LNCAP (cell line): ENCODE measurements around the gene CNKSR2.

Experiments used
- TF ChIP-seq, protein P1 (sequence below): fragments of 450-650 bp; IDR thresholded peaks from 2 replicates; pipeline ENCODE4 v1.5.1; 2017; ENCODE audit warnings: mild to moderate bottlenecking

Gene CNKSR2

DNA sequence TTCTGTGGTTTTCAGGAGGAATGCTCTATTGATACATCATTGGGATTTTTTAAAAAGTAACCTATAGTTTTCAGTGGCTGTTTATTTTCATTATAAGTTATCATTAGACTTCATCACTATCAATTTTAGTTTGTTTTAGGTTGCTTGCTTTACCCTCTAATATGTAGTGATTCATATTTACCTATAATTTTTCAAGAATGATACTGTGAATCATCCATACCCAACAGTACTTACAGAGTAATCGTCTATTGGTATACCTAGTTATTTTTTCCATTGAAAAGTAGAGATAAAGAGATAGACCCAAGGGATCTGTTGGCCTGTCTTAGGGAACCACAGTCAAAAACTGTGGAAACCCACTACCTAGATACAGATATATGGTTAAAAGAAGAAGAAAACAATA lies 200.6 kb downstream of the CNKSR2 start:
- TF ChIP-seq, protein P1, sequence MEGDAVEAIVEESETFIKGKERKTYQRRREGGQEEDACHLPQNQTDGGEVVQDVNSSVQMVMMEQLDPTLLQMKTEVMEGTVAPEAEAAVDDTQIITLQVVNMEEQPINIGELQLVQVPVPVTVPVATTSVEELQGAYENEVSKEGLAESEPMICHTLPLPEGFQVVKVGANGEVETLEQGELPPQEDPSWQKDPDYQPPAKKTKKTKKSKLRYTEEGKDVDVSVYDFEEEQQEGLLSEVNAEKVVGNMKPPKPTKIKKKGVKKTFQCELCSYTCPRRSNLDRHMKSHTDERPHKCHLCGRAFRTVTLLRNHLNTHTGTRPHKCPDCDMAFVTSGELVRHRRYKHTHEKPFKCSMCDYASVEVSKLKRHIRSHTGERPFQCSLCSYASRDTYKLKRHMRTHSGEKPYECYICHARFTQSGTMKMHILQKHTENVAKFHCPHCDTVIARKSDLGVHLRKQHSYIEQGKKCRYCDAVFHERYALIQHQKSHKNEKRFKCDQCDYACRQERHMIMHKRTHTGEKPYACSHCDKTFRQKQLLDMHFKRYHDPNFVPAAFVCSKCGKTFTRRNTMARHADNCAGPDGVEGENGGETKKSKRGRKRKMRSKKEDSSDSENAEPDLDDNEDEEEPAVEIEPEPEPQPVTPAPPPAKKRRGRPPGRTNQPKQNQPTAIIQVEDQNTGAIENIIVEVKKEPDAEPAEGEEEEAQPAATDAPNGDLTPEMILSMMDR: no peak

DNA sequence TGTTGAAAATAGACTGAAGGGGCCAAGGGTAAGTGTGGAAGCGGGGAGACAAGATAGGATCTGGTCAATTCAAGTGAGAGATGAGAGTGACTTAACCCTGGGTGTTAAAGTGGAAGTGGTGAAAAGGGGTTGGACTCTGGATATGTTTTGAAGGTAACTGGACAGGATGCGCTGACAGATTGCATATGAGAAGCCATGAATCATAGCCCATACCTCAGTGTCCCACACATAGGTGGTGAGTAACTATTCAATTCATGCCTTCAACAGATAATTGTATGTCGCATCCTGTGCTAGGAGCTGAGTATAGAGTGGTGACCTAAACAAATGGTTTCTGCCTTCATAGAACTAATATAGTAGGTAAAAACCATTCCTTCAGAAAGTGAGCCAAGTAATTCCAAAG lies 207.3 kb downstream of the CNKSR2 start:
- TF ChIP-seq, protein P1: no peak

DNA sequence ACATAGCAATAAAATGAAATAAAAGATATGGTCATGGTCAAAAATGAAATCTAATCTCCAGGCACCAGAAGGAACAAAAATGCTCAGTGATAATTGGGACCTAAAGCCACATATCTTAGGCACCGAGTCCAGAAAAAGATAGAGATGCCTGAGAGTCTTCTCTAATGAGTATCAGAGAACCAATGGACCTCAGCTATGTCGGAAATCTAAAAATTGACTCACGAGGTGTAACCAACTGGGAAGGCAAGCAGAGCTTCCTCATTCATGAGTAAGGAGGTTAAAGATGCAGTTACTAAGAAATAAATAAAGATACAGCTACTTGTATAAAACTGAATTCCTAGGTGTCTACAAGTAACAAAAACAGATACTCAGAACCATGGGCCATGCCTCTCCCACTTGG lies 211.8 kb downstream of the CNKSR2 start:
- TF ChIP-seq, protein P1: no peak

DNA sequence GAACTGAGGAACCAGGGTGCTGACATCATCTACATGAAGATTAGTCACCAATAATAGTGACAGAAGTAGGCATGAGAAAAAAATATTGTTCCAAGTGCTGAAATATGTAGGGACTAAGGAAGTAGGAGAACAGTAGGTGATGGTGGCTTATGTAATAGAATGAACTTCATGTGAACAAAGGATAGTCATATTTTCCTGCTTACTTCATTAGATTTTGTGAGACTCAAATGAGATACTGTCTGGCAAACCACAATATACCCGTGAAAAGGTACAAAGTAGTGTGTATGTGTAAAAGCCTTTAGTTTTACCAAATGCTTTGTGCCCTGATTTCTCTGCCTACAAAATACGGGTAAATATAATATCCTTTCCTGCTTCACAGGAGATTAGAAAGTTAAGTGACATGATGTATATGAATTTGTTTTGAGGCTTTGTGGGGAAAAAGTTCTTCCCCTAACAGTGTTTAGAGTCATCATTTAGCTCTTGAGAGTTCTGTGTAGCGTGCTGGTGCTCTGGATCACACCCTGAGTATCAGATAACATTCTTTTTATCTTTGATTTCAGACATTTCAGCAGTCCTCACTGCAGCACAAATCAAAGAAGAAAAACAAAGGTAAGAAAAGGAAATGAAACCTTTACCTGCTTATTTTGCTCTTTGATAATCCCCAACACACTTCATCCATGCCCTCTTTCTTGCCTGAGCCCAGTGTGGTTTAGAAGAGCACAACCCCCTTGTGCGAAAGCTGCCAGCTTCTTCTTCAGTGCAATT lies 216.0 kb downstream of the CNKSR2 start:
- TF ChIP-seq, protein P1: no peak

DNA sequence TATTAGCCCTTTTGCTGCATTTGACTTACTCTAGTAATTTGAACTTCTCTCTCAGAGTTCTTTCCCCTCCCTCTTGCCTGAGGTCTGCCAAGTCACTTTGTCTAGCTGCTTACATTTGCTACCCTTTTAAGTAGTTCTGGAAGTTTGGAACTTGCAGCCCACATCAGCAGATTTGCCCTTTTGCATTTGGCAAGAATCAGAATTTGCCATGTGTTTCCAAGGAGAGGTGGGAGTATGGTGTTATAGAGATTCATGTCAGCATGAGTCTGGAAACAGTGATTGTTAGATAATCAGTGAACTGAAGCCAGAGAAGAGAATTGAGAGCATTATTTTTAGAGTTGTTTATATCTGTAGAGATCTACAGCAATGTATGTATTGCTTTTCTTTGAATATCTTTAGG lies 231.8 kb downstream of the CNKSR2 start:
- TF ChIP-seq, protein P1: no peak

DNA sequence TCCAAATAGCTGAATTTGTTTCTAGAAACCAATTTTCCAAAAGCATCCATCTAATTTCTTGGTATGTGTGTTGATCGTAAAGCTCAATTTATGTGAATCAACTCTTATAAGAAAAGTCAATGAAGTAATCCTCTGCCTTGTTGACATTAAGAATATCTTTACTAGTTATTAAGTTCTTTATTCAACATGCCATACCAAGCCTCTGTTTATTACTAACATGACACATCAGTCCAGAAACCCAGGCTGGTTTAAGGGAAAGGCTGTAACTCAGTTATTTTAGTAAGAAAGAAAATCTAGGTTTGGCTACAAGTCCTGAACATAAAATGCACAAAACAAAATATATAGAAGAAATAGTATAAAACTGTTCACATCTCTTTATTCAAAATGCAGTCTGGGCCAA lies 235.9 kb downstream of the CNKSR2 start:
- TF ChIP-seq, protein P1: no peak

DNA sequence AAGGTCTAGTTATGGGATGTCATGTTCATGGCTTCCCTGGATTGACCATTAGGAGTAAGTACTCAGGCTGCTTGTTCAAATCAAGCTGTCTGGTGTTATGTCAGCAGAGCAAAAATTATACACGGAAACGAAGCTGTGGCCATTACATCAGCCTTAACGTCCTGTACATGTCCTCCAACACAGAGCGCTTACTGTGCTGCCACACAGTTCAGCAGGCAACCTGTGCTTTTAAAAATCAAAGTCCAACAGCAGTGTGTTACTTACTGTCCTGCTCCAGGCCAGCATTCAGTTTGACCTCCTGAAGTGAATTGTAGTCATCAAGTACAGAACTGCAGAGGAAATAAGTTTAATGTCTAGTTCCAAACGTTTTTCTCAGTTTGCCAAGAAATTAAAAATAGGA lies 237.9 kb downstream of the CNKSR2 start:
- TF ChIP-seq, protein P1: no peak

DNA sequence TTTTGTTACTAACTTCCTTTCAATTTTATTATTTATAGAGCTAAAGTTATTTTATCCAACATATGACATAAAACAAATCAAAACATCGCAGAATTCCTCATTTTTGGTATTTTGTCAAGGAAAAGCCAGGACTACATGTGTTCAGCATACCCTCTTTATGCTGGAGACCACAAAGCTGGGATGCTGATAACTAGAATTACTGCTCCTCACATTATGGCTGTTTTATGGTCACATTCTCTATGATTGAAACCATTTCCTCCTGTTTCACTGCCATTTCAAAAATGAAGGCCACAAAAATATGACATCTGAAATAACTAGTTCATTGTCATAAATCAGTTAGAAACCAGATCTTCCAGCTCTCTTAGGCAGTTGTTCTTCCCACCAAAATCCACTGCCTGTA lies 242.2 kb downstream of the CNKSR2 start:
- TF ChIP-seq, protein P1: no peak
